ENCODE results near the gene NDRG4. TPM values are rescaled to one million over a fixed set of nuclear protein-coding genes. Genes with fewer than 3 reads are reported as not detected.

The NDRG4 gene
- total and polyA plus RNA-seq, 2 experiments from 2014 or later: 16.3 to 32.1 TPM

DNA sequence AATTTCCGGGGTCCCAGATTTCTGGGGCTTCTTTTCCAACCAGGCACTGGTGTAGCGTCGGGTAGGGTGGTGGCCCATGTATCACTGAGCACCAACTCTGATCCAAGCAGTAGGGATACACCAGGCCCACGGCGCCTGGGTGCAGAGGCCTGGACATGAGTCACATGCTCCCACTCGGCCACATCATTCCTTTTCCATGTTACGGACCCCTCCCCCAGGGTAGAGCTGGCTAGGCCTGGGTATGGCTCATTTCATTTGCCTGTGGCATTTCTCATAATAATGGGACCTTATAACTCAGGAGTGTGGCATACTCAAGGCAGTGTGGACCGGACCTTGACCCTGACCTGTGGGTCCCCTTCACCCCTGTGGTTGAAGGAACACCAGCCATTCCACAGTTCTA is 18.0 kb upstream of the NDRG4 start:
- Histone ChIP-seq H3K9me2 (ENCODE audit: insufficient read depth) (no peaks in the 10 kb centered on the region), H3K27ac (ENCODE audit: low read depth) (no peak overlapping the region), H3K79me2 (replicated peaks; ENCODE audit: insufficient read depth) (no peaks in the 10 kb centered on the region), H3K4me3 (no peak overlapping the region), H3K4me2 (no peak overlapping the region), H4K20me1 (replicated peaks; ENCODE audit: insufficient read depth) (no peaks in the 10 kb centered on the region), H3K27me3 (ENCODE audit: insufficient read depth) (no peaks in the 10 kb centered on the region), H2AFZ (no peak overlapping the region), H3K36me3 (ENCODE audit: insufficient read depth) (no peaks in the 10 kb centered on the region), H3K4me1 (ENCODE audit: insufficient read depth) (no peaks in the 10 kb centered on the region), H3F3A (replicated peaks; ENCODE audit: low read depth) (no peaks in the 10 kb centered on the region)
- H3K9me3 Mint-ChIP-seq: no peaks in the 10 kb centered on the region; the same call in 2 of the 3 replicates
- peaks cover 3% of the 10 kb centered on the region for H3K27me3 Mint-ChIP-seq (ENCODE audit: insufficient read depth, low read depth, poor library complexity)
- DNase-seq (ENCODE audit: low spot score) (no peak), ATAC-seq (no peak)
- peaks cover 5% of the 10 kb centered on the region for H3K4me1 Mint-ChIP-seq
- no peak for TF ChIP-seq CREB1 (CRISPR knock-in tag; IDR thresholded peaks at IDR 0.05; ENCODE audit: low read depth)
- TF ChIP-seq, protein P1, sequence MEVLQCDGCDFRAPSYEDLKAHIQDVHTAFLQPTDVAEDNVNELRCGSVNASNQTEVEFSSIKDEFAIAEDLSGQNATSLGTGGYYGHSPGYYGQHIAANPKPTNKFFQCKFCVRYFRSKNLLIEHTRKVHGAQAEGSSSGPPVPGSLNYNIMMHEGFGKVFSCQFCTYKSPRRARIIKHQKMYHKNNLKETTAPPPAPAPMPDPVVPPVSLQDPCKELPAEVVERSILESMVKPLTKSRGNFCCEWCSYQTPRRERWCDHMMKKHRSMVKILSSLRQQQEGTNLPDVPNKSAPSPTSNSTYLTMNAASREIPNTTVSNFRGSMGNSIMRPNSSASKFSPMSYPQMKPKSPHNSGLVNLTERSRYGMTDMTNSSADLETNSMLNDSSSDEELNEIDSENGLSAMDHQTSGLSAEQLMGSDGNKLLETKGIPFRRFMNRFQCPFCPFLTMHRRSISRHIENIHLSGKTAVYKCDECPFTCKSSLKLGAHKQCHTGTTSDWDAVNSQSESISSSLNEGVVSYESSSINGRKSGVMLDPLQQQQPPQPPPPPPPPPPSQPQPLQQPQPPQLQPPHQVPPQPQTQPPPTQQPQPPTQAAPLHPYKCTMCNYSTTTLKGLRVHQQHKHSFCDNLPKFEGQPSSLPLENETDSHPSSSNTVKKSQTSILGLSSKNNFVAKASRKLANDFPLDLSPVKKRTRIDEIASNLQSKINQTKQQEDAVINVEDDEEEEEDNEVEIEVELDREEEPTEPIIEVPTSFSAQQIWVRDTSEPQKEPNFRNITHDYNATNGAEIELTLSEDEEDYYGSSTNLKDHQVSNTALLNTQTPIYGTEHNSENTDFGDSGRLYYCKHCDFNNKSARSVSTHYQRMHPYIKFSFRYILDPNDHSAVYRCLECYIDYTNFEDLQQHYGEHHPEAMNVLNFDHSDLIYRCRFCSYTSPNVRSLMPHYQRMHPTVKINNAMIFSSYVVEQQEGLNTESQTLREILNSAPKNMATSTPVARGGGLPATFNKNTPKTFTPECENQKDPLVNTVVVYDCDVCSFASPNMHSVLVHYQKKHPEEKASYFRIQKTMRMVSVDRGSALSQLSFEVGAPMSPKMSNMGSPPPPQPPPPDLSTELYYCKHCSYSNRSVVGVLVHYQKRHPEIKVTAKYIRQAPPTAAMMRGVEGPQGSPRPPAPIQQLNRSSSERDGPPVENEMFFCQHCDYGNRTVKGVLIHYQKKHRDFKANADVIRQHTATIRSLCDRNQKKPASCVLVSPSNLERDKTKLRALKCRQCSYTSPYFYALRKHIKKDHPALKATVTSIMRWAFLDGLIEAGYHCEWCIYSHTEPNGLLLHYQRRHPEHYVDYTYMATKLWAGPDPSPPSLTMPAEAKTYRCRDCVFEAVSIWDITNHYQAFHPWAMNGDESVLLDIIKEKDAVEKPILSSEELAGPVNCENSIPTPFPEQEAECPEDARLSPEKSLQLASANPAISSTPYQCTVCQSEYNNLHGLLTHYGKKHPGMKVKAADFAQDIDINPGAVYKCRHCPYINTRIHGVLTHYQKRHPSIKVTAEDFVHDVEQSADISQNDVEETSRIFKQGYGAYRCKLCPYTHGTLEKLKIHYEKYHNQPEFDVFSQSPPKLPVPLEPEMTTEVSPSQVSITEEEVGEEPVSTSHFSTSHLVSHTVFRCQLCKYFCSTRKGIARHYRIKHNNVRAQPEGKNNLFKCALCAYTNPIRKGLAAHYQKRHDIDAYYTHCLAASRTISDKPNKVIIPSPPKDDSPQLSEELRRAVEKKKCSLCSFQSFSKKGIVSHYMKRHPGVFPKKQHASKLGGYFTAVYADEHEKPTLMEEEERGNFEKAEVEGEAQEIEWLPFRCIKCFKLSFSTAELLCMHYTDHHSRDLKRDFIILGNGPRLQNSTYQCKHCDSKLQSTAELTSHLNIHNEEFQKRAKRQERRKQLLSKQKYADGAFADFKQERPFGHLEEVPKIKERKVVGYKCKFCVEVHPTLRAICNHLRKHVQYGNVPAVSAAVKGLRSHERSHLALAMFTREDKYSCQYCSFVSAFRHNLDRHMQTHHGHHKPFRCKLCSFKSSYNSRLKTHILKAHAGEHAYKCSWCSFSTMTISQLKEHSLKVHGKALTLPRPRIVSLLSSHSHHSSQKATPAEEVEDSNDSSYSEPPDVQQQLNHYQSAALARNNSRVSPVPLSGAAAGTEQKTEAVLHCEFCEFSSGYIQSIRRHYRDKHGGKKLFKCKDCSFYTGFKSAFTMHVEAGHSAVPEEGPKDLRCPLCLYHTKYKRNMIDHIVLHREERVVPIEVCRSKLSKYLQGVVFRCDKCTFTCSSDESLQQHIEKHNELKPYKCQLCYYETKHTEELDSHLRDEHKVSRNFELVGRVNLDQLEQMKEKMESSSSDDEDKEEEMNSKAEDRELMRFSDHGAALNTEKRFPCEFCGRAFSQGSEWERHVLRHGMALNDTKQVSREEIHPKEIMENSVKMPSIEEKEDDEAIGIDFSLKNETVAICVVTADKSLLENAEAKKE (CRISPR knock-in tag; IDR thresholded peaks at IDR 0.05): no peak
- TF ChIP-seq, protein P2, sequence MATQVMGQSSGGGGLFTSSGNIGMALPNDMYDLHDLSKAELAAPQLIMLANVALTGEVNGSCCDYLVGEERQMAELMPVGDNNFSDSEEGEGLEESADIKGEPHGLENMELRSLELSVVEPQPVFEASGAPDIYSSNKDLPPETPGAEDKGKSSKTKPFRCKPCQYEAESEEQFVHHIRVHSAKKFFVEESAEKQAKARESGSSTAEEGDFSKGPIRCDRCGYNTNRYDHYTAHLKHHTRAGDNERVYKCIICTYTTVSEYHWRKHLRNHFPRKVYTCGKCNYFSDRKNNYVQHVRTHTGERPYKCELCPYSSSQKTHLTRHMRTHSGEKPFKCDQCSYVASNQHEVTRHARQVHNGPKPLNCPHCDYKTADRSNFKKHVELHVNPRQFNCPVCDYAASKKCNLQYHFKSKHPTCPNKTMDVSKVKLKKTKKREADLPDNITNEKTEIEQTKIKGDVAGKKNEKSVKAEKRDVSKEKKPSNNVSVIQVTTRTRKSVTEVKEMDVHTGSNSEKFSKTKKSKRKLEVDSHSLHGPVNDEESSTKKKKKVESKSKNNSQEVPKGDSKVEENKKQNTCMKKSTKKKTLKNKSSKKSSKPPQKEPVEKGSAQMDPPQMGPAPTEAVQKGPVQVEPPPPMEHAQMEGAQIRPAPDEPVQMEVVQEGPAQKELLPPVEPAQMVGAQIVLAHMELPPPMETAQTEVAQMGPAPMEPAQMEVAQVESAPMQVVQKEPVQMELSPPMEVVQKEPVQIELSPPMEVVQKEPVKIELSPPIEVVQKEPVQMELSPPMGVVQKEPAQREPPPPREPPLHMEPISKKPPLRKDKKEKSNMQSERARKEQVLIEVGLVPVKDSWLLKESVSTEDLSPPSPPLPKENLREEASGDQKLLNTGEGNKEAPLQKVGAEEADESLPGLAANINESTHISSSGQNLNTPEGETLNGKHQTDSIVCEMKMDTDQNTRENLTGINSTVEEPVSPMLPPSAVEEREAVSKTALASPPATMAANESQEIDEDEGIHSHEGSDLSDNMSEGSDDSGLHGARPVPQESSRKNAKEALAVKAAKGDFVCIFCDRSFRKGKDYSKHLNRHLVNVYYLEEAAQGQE (IDR thresholded peaks at IDR 0.05; ENCODE audit: unreplicated experiment): no peak
- TF ChIP-seq JUNB (IDR thresholded peaks at IDR 0.05; ENCODE audit: unreplicated experiment): no peak
- TF ChIP-seq EZH2 (IDR thresholded peaks at IDR 0.05; ENCODE audit: low read depth, unreplicated experiment): no peak
- TF ChIP-seq EZH2phosphoT487 (IDR thresholded peaks at IDR 0.05; ENCODE audit: unreplicated experiment): no peak
- TF ChIP-seq, protein P3, sequence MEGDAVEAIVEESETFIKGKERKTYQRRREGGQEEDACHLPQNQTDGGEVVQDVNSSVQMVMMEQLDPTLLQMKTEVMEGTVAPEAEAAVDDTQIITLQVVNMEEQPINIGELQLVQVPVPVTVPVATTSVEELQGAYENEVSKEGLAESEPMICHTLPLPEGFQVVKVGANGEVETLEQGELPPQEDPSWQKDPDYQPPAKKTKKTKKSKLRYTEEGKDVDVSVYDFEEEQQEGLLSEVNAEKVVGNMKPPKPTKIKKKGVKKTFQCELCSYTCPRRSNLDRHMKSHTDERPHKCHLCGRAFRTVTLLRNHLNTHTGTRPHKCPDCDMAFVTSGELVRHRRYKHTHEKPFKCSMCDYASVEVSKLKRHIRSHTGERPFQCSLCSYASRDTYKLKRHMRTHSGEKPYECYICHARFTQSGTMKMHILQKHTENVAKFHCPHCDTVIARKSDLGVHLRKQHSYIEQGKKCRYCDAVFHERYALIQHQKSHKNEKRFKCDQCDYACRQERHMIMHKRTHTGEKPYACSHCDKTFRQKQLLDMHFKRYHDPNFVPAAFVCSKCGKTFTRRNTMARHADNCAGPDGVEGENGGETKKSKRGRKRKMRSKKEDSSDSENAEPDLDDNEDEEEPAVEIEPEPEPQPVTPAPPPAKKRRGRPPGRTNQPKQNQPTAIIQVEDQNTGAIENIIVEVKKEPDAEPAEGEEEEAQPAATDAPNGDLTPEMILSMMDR (conservative IDR thresholded peaks at IDR 0.05; ENCODE audit: low read depth in 2 of 2): no peak
- TF ChIP-seq, protein P4, sequence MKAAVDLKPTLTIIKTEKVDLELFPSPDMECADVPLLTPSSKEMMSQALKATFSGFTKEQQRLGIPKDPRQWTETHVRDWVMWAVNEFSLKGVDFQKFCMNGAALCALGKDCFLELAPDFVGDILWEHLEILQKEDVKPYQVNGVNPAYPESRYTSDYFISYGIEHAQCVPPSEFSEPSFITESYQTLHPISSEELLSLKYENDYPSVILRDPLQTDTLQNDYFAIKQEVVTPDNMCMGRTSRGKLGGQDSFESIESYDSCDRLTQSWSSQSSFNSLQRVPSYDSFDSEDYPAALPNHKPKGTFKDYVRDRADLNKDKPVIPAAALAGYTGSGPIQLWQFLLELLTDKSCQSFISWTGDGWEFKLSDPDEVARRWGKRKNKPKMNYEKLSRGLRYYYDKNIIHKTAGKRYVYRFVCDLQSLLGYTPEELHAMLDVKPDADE (IDR thresholded peaks at IDR 0.05): no peak
- no peak for TF ChIP-seq ZNF331 (CRISPR knock-in tag; IDR thresholded peaks at IDR 0.05; ENCODE audit: low read depth)
- no peak for TF ChIP-seq STAT1 (IDR thresholded peaks at IDR 0.05; ENCODE audit: unreplicated experiment)
- no peak for TF ChIP-seq NANOG (IDR thresholded peaks at IDR 0.05; ENCODE audit: borderline replicate concordance)
- no peak for TF ChIP-seq ZNF114 (CRISPR knock-in tag; IDR thresholded peaks at IDR 0.05)
- TF ChIP-seq POLR2AphosphoS5 (IDR thresholded peaks at IDR 0.05; ENCODE audit: low read depth): no peak
- no peaks in the 10 kb centered on the region for H3K36me3 Mint-ChIP-seq (ENCODE audit: low read depth)
- H3K27ac Mint-ChIP-seq: no peak overlapping the region
- H3K4me3 Mint-ChIP-seq: no peak overlapping the region
